Stomach (tissue), 4 donors: Measurements from ENCODE around the gene DNAH17.

Experiments
- POLR2A ChIP-seq, 4 donors: fragments of 450-650 bp; IDR thresholded peaks; one replicate each; pipeline ENCODE4 v1.6.1; 2016; ENCODE audit warnings: antibody characterized with exemption in 4 of 4, control low read depth in 2 of 4, mild to moderate bottlenecking in 1 of 4, moderate library complexity in 1 of 4
- POLR2AphosphoS5 ChIP-seq, 3 donors: sonication (generic); formaldehyde crosslinking; IDR thresholded peaks; one replicate each; pipeline ENCODE4 v1.6.1; 2016; ENCODE audit warnings: antibody characterized with exemption in 3 of 3

GRCh38 chr17:78484271-78485246, 92.6 kb downstream of the DNAH17 start:
- TF ChIP-seq POLR2A (IDR thresholded peaks at IDR 0.05): no peak
- TF ChIP-seq POLR2AphosphoS5 (IDR thresholded peaks at IDR 0.05): no peak
